HG03159 (cell line): ENCODE measurements around the gene VWA7.

ENCODE experiments used
- ATAC-seq: cut with Tn5 transposase; IDR thresholded peaks from one replicate; pipeline ENCODE4 v1.9.1; 2021; ENCODE audit warnings: mild to moderate bottlenecking, moderate library complexity; ENCODE audit not compliant: unreplicated experiment

VWA7 gene

GRCh38 chr6:31732029-31732428 lies 45.1 kb downstream of the VWA7 start:
- no peak for ATAC-seq

GRCh38 chr6:31730631-31731086 lies 46.5 kb downstream of the VWA7 start:
- ATAC-seq, result no peak

- ATAC-seq, result peak; percentile 30
These were observed 47.0 kb downstream of the VWA7 start for GRCh38 chr6:31729979-31730630.

- ATAC-seq, result peak; percentile 41
These were observed 47.6 kb downstream of the VWA7 start for GRCh38 chr6:31729515-31729978.

GRCh38 chr6:31728767-31729514 lies 48.2 kb downstream of the VWA7 start, which contains the start of gene DDAH2:
TSS of gene DDAH2 (minus strand) at chr6:31729299. CDS start at chr6:31729161, 138 bp downstream.
- no peak for ATAC-seq

GRCh38 chr6:31727717-31728671 lies 49.1 kb downstream of the VWA7 start:
- ATAC-seq, result no peak

GRCh38 chr6:31727034-31727716 lies 50.0 kb downstream of the VWA7 start:
- peak; percentile 52 for ATAC-seq

GRCh38 chr6:31725502-31726350 lies 51.4 kb downstream of the VWA7 start:
- ATAC-seq, result no peak

- no peak for ATAC-seq
These were observed 53.0 kb downstream of the VWA7 start for GRCh38 chr6:31723980-31724691.

GRCh38 chr6:31723245-31723979 lies 53.7 kb downstream of the VWA7 start, which contains the start of gene MPIG6B:
TSS of gene MPIG6B (plus strand) at chr6:31723373. CDS start at chr6:31723384, 11 bp downstream.
- no peak for ATAC-seq

- ATAC-seq, result no peak
These were observed 55.0 kb downstream of the VWA7 start for GRCh38 chr6:31722173-31722572.

- no peak for ATAC-seq
These were observed 55.6 kb downstream of the VWA7 start, which contains the start of gene LY6G6C for GRCh38 chr6:31721351-31722020. TSS of gene LY6G6C (minus strand) at chr6:31721746. CDS start at chr6:31721679, 67 bp downstream.

GRCh38 chr6:31720196-31720770 lies 56.8 kb downstream of the VWA7 start:
- ATAC-seq, result no peak

- no peak for ATAC-seq
These were observed 58.1 kb downstream of the VWA7 start for GRCh38 chr6:31719001-31719400.

- no peak for ATAC-seq
These were observed 58.9 kb downstream of the VWA7 start for GRCh38 chr6:31718265-31718664.

- ATAC-seq, result no peak
These were observed 59.5 kb downstream of the VWA7 start for GRCh38 chr6:31717499-31718222.
